Activated gamma-delta T cell treated with Interleukin-2 at 50 U/mL for 16 hours (primary cell): Measurements from ENCODE around the gene CAPN15.
"Not testable (repeated sequence)": the region's sequence is repeated elsewhere in the genome, so short reads cannot be mapped to it uniquely, and the experiment has no call there.

Experiments
- DNase-seq: peaks from one replicate; pipeline ENCODE4 v3.0.0-alpha.2; 2020

The CAPN15 gene

DNA sequence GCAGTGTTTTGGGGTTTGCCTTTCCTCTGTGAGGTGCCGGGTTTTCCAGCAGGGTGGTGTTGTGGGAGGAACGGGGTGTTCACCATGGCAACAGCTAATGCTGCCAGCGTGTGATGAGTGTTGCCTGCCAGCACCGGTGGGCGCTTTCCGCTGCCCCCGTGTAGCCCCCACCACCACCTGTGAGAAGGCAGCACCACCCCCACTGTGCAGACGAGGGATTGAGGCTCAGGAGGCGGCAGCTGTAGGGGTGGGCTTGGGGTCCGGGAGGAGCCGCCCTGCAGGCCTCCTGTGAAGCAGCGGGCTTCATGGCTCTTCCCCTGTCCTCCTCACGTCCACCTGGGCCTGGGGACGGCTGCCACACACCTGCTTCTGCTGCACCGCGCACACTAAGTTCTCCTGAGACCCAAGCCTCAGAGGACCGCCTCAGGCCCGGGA lies 67.6 kb downstream of the CAPN15 start:
- no peak for DNase-seq

DNA sequence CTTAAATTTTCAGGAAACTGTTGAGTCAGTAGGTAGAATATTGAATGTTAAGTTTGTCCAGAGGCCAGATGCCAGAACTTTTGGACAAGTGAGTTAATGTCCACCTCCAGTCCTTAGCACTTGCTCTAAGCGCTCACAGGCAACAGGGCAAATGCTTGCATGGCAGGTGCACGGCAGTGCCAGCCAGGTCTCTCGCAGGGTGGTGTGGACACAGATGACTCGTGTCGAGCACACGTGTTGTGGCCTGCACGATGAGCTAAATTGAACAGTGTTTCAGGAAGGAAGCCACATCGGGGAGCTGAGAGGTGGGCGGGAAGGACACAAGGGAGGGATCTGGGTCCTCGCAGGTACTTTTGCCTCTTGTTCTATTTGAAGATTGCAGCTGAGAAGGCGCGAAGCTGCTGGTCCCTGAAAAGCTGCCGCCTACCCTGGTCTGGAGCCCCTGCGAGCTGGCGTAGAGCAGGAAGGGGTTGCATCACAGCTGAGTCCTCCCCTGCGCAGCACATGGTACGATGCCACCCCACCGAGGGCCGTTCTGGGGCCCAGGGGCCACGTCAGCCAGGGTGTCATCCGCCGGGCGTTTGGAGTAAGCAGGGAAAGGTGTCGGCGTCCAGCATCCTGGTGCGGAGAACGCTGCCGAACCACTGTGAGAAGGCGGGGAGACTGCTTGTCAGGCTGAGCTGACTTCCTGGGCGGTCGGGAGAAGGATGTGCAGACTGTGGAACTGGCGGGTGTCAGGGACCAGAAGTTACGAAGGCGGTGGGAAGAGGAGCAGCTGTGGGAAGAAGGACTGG lies 68.6 kb downstream of the CAPN15 start:
- DNase-seq, result no peak

DNA sequence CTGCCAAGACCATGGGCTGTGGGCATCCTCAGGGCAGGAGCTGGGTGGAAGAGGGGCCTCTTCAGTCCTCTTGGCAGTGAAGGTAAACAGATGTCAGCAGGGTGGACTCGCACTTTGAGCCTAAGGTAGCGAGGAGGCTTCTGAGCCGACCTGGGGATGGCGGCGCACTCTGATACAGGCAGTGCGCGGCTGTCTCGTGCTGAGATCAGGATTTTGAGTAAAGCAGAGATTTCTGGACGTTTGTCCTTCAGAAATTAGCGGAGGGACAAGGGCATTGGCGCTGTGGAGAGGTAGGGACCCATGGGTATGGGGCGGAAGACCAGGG lies 69.2 kb downstream of the CAPN15 start:
- DNase-seq, result no peak

- DNase-seq, result not testable (repeated sequence)
Measured at GRCh38 chr16:597655-598054, 70.1 kb downstream of the CAPN15 start.

GRCh38 chr16:598823-599739 lies 71.6 kb downstream of the CAPN15 start:
- DNase-seq, result no peak

- DNase-seq, result no peak
Measured at GRCh38 chr16:600781-601180, 73.3 kb downstream of the CAPN15 start.

DNA sequence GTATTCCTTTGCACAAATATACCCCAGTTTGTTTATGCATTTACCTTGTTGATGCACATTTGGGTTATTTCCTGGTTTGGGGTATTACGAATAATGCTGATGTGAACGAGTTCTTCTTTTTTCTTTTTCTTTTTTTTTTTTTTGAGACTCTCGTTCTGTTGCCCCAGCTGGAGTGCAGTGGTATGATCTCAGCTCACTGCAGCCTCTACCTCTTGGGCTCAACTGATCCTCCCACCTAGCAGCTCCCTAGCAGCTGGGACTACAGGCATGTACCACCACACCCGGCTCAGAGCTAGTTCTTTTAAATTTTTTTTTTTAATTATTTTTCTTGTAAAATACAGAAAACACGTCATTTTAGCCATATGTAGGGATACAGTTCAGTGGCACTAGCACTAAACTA lies 76.4 kb downstream of the CAPN15 start:
- DNase-seq, result no peak
